ENCODE results near the gene ADISSP. TPM values are rescaled to one million over a fixed set of nuclear protein-coding genes. Genes with fewer than 3 reads are reported as not detected.

The ADISSP gene
- total and polyA plus RNA-seq, 2 of the 13 experiments (the other 11 are each of a cell fraction or from before 2014, with no cell fraction given): 38.3 to 90.6 TPM

DNA sequence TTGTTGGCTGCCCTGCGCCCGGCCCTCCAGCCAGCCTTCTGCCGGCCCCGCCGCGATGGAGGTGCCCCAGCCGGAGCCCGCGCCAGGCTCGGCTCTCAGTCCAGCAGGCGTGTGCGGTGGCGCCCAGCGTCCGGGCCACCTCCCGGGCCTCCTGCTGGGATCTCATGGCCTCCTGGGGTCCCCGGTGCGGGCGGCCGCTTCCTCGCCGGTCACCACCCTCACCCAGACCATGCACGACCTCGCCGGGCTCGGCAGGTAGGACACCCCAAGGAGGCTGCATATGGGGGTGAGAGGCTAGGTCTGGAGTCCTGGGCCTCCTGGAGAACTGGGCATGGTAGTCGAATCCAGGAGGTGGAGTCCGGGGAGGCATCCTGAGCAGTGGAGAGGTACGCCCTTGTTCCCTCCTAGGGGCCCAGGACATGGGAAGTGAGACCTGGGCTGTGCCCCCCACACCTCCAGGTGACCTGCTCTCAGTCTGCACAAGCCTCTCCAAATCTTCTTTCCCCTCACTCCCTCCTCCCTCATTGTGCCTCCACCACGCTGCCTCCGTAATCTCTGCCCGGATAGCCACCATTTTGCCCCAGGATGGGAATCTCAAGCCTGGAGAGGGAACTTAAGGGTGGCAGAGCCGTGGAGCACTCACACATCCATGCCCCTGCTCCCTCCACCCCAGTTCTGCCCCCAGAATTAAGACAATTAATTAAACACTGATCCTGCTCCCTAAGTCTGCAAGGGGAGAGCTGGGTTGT lies 29.1 kb upstream of the ADISSP start:
- BruUV-seq (replicated peaks): no TSS peak
- peaks cover 12 to 21% of the 10 kb centered on the region in 2 experiments for H3K36me3 ChIP-seq (replicated peaks in 1 of 2; ENCODE audit: control insufficient read depth in 1 of 2, insufficient read depth in 2 of 2, low read length in 2 of 2)
- H3K4me2 ChIP-seq (ENCODE audit: low read depth, low read length): peak overlapping the region; percentile 95
- intact Hi-C loops (cut with micrococcal nuclease; ENCODE audit: unreplicated experiment) (no loop called here), in situ Hi-C loops (cut with HindIII; ENCODE audit: extremely low pct_ligation_motif_present, low pct_unique_long_range_greater_than_20kb) (no loop called here)
- ATAC-seq: peak; percentile 56
- no peaks in the 10 kb centered on the region for H3K9me3 ChIP-seq (ENCODE audit: low read length)
- CTCF ChIA-PET (ENCODE audit: low intra/inter-chr PET ratio, low total read pairs): interaction anchor here (1.4 kb wide), 2 partner anchors 10 to 21 kb away, joined by 3 read pairs; no protein-coding TSS in a partner anchor
- peak overlapping the region; percentile 66 for H3K27ac ChIP-seq (ENCODE audit: extremely low read length, insufficient read depth, low read length)
- peak overlapping the region; percentile 76 to 88 (median 85) for H3K4me3 ChIP-seq (replicated peaks in 1 of 3; ENCODE audit: insufficient read depth in 1 of 3, low read depth in 2 of 3, low read length in 3 of 3)
- no peak for DNase-seq (ENCODE audit: low spot score)
- POLR2A ChIA-PET: interaction anchor here (0.7 to 3.1 kb wide), 7 partner anchors 10 to 904 kb away, joined by 3 to 31 read pairs (median 5); partner anchors contain the start of genes ADISSP, AP5S1, CENPB and SPEF1
- H4K20me1 ChIP-seq (ENCODE audit: insufficient read depth, low read length): no peaks in the 10 kb centered on the region
- peaks cover 20% of the 10 kb centered on the region for H3K79me2 ChIP-seq (ENCODE audit: insufficient read depth, low read length)
- no peak for FAIRE-seq
- peak overlapping the region; percentile 6 for H2AFZ ChIP-seq (ENCODE audit: low read length)
- peak overlapping the region; percentile 77 for H3K9ac ChIP-seq (ENCODE audit: insufficient read depth, low read depth, low read length)
- peaks cover 44% of the 10 kb centered on the region for H3K4me1 ChIP-seq (ENCODE audit: insufficient read depth, low read length)
- 1% methylated on average over 32 of the region's 33 CpGs for WGBS (ENCODE audit: low lambda C conversion rate)
- no peaks in the 10 kb centered on the region; a peak in 1 of 5 replicates for H3K27me3 ChIP-seq (ENCODE audit: control insufficient read depth in 1 of 2, insufficient read depth in 2 of 2, low read length in 2 of 2)
- peak; percentile 26; the same call in 1 of the 2 replicates for TF ChIP-seq DNMT1 (CRISPR knock-in tag; IDR thresholded peaks at IDR 0.05)
- TF ChIP-seq ETV5 (CRISPR knock-in tag; IDR thresholded peaks at IDR 0.05; ENCODE audit: borderline replicate concordance): 0 out of 2 replicates have a peak, but pooled peaks have one; percentile 16
- TF ChIP-seq, protein P1, sequence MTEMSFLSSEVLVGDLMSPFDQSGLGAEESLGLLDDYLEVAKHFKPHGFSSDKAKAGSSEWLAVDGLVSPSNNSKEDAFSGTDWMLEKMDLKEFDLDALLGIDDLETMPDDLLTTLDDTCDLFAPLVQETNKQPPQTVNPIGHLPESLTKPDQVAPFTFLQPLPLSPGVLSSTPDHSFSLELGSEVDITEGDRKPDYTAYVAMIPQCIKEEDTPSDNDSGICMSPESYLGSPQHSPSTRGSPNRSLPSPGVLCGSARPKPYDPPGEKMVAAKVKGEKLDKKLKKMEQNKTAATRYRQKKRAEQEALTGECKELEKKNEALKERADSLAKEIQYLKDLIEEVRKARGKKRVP (CRISPR knock-in tag; IDR thresholded peaks at IDR 0.05): no peak
- TF ChIP-seq, protein P2, sequence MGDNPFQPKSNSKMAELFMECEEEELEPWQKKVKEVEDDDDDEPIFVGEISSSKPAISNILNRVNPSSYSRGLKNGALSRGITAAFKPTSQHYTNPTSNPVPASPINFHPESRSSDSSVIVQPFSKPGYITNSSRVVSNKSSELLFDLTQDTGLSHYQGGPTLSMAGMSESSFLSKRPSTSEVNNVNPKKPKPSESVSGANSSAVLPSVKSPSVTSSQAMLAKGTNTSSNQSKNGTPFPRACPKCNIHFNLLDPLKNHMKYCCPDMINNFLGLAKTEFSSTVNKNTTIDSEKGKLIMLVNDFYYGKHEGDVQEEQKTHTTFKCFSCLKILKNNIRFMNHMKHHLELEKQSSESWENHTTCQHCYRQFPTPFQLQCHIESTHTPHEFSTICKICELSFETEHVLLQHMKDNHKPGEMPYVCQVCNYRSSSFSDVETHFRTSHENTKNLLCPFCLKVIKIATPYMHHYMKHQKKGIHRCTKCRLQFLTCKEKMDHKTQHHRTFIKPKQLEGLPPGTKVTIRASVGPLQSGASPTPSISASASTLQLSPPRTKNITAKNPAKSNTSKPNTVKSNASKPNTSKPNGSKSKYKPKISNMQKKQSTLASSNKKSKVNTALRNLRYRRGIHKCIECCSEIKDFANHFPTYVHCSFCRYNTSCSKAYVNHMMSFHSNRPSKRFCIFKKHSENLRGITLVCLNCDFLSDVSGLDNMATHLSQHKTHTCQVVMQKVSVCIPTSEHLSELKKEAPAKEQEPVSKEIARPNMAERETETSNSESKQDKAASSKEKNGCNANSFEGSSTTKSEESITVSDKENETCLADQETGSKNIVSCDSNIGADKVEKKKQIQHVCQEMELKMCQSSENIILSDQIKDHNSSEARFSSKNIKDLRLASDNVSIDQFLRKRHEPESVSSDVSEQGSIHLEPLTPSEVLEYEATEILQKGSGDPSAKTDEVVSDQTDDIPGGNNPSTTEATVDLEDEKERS (CRISPR knock-in tag; IDR thresholded peaks at IDR 0.05): peak; percentile 51; the same call in 1 of the 2 replicates
- TF ChIP-seq, protein P3, sequence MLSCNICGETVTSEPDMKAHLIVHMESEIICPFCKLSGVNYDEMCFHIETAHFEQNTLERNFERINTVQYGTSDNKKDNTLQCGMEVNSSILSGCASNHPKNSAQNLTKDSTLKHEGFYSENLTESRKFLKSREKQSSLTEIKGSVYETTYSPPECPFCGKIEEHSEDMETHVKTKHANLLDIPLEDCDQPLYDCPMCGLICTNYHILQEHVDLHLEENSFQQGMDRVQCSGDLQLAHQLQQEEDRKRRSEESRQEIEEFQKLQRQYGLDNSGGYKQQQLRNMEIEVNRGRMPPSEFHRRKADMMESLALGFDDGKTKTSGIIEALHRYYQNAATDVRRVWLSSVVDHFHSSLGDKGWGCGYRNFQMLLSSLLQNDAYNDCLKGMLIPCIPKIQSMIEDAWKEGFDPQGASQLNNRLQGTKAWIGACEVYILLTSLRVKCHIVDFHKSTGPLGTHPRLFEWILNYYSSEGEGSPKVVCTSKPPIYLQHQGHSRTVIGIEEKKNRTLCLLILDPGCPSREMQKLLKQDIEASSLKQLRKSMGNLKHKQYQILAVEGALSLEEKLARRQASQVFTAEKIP (CRISPR knock-in tag; IDR thresholded peaks at IDR 0.05; ENCODE audit: borderline replicate concordance): no peak
- TF ChIP-seq ZNF121 (CRISPR knock-in tag; IDR thresholded peaks at IDR 0.05): peak; percentile 88
- 0 out of 2 replicates have a peak, but pooled peaks have one; percentile 34 for TF ChIP-seq CCDC6 (CRISPR knock-in tag; IDR thresholded peaks at IDR 0.05)
- TF ChIP-seq, protein P4, sequence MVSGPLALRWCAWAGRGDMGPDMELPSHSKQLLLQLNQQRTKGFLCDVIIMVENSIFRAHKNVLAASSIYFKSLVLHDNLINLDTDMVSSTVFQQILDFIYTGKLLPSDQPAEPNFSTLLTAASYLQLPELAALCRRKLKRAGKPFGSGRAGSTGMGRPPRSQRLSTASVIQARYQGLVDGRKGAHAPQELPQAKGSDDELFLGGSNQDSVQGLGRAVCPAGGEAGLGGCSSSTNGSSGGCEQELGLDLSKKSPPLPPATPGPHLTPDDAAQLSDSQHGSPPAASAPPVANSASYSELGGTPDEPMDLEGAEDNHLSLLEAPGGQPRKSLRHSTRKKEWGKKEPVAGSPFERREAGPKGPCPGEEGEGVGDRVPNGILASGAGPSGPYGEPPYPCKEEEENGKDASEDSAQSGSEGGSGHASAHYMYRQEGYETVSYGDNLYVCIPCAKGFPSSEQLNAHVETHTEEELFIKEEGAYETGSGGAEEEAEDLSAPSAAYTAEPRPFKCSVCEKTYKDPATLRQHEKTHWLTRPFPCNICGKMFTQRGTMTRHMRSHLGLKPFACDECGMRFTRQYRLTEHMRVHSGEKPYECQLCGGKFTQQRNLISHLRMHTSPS (CRISPR knock-in tag; IDR thresholded peaks at IDR 0.05; ENCODE audit: low read depth): 0 out of 2 replicates have a peak, but pooled peaks have one; percentile 14
- TF ChIP-seq, protein P5, sequence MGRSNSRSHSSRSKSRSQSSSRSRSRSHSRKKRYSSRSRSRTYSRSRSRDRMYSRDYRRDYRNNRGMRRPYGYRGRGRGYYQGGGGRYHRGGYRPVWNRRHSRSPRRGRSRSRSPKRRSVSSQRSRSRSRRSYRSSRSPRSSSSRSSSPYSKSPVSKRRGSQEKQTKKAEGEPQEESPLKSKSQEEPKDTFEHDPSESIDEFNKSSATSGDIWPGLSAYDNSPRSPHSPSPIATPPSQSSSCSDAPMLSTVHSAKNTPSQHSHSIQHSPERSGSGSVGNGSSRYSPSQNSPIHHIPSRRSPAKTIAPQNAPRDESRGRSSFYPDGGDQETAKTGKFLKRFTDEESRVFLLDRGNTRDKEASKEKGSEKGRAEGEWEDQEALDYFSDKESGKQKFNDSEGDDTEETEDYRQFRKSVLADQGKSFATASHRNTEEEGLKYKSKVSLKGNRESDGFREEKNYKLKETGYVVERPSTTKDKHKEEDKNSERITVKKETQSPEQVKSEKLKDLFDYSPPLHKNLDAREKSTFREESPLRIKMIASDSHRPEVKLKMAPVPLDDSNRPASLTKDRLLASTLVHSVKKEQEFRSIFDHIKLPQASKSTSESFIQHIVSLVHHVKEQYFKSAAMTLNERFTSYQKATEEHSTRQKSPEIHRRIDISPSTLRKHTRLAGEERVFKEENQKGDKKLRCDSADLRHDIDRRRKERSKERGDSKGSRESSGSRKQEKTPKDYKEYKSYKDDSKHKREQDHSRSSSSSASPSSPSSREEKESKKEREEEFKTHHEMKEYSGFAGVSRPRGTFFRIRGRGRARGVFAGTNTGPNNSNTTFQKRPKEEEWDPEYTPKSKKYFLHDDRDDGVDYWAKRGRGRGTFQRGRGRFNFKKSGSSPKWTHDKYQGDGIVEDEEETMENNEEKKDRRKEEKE (IDR thresholded peaks at IDR 0.05): no peak

All from HepG2 (cell line).